Mucosa of descending colon (tissue), 3 donors: ENCODE measurements around the gene CERS6. TPM values are rescaled to one million over a fixed set of nuclear protein-coding genes. Genes with fewer than 3 reads are reported as not detected.

ENCODE experiments used
- ATAC-seq: fragments of 200-7000 bp; cut with Tn5 transposase; one replicate; pipeline ENCODE4 v1.9.1; 2020; ENCODE audit warnings: mild to moderate bottlenecking, moderate library complexity
- DNase-seq, 3 donors: peaks; one replicate each; pipeline ENCODE4 v3.0.0-alpha.2; 2020
- H3K36me3 ChIP-seq: fragments of 200-600 bp; one replicate; pipeline ENCODE4 v1.8.0; 2021; ENCODE audit warnings: low read depth, mild to moderate bottlenecking
- H3K4me1 ChIP-seq: fragments of 200-600 bp; one replicate; pipeline ENCODE4 v1.8.0; 2021; ENCODE audit warnings: low read depth, mild to moderate bottlenecking
- H3K4me3 ChIP-seq: fragments of 200-600 bp; one replicate; pipeline ENCODE4 v1.8.0; 2021; ENCODE audit warnings: mild to moderate bottlenecking
- H3K9me3 ChIP-seq: fragments of 200-600 bp; one replicate; pipeline ENCODE4 v1.8.0; 2021; ENCODE audit warnings: mild to moderate bottlenecking
- intact Hi-C, 2 donors: fragments of 100-400 bp; cut with DNase I in 1 of 2; cut with micrococcal nuclease in 1 of 2; formaldehyde crosslinking; loops; one replicate each; pipeline versions ENCODE4 v1.11.0 to v1.11.1; 2022; cut with DNase I, micrococcal nuclease
- total RNA-seq, 3 donors: library from RNA; stranded (reverse); fragmentation: NEBNext Ultra II Directional in 2 of 3; extraction: Animal tissue kit (Norgen Biotek cat#: 25700) in 2 of 3; gene quantifications; one replicate each; pipeline versions ENCODE4 v1.2.1 to v1.2.4, GENCODE V29; 2021 to 2023
- TF ChIP-seq, protein P1 (sequence below): fragments of 200-600 bp; IDR thresholded peaks from one replicate; pipeline ENCODE4 v1.8.0; 2022; ENCODE audit warnings: antibody characterized with exemption, mild to moderate bottlenecking
- donor health status: DM: no; HTN: no; CAD: no; lungs with moderate emphysema.
- donor health status: DM: no; HTN: no; CAD: no.
- donor health status: DM: no; HTN: yes; CAD: no.

The CERS6 gene
- total RNA-seq, 3 donors from 2014 or later: 27.4 to 67.2 (median 65.0) TPM

DNA sequence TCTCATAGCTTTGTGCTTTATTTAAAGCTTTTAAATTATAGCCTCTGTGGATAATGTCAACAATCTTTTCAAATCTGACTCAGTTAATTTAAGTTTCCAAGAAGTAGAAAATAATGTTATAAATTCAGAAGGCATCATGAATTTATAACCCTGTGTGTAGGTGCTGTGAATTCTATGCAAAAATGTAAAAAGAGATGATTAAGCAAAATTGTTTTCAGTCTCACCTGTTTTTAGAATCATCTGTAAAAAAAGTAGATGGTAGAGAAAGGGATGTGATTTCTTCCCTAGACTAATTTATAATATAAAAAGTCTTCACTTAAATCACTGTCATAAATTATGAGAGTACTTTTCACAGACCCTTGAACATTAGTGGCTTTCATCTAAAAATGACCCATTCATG is 260.8 kb downstream of the CERS6 start:
- Histone ChIP-seq H3K9me3 (no peaks in the 10 kb centered on the region), H3K4me1 (no peaks in the 10 kb centered on the region), H3K36me3 (no peaks in the 10 kb centered on the region), H3K4me3 (no peak overlapping the region)
- TF ChIP-seq, protein P1, sequence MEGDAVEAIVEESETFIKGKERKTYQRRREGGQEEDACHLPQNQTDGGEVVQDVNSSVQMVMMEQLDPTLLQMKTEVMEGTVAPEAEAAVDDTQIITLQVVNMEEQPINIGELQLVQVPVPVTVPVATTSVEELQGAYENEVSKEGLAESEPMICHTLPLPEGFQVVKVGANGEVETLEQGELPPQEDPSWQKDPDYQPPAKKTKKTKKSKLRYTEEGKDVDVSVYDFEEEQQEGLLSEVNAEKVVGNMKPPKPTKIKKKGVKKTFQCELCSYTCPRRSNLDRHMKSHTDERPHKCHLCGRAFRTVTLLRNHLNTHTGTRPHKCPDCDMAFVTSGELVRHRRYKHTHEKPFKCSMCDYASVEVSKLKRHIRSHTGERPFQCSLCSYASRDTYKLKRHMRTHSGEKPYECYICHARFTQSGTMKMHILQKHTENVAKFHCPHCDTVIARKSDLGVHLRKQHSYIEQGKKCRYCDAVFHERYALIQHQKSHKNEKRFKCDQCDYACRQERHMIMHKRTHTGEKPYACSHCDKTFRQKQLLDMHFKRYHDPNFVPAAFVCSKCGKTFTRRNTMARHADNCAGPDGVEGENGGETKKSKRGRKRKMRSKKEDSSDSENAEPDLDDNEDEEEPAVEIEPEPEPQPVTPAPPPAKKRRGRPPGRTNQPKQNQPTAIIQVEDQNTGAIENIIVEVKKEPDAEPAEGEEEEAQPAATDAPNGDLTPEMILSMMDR: no peak
- DNase-seq (no peak), ATAC-seq (no peak)
- intact Hi-C loops: no loop called here

DNA sequence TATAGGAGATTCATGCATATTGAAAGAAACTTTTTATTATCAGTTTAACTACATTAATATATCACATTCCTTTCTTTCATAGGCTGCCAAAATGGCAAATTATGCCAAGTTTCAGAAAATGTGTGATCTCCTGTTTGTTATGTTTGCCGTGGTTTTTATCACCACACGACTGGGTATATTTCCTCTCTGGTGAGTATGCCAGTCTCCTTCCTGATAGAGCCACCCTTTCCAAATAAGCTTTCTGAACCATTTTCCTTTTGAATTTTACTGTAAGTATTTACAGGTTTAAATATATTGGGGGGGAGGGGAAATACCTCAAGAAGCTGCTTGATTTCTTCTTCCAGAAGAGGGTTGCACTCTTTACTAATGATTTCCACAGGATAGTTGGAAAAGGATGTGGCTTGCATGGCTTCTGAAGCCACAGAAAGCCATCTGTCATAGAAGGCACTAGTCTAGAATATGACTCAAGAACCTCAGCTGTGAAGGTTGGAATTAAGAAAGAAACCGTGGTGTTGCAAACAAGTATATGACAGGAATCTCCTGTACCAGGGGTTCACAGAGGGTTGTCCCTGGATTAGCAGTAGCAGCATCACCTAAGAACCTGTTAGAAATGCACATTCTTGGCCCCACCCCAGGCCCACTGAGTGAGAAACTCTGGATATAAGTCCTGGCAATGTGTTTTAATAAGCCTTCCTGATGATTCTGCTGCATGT is 261.9 kb downstream of the CERS6 start:
- intact Hi-C loops: no loop called here
- H3K4me3 ChIP-seq: no peak overlapping the region
- H3K36me3 ChIP-seq: no peaks in the 10 kb centered on the region
- DNase-seq (no peak), ATAC-seq (no peak)
- no peaks in the 10 kb centered on the region for H3K9me3 ChIP-seq
- no peaks in the 10 kb centered on the region for H3K4me1 ChIP-seq
- TF ChIP-seq, protein P1: no peak

DNA sequence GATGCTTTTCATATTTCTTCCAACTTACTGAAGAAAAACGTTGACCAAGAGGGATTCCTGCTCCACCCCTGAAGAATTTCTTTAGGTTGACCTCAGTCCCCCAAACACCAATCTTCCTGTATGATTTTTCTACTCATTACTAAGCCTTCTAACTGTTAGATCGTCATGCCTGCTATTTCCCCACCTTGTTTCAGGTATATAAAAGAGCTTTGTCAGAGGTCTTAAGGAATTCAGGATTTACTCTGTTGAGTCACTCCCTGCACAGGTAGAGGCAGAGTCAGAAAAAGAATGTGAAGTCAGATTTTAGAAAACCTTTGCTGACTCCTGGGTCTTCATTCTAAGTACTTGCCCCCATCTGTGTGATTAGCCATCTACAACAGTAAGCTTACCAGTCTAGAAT is 262.6 kb downstream of the CERS6 start:
- H3K9me3 ChIP-seq: no peaks in the 10 kb centered on the region
- ATAC-seq (no peak), DNase-seq (no peak)
- intact Hi-C loops: no loop called here
- H3K36me3 ChIP-seq: no peaks in the 10 kb centered on the region
- no peaks in the 10 kb centered on the region for H3K4me1 ChIP-seq
- TF ChIP-seq, protein P1: no peak
- no peak overlapping the region for H3K4me3 ChIP-seq

GRCh38 chr2:168719446-168719845 is 263.4 kb downstream of the CERS6 start:
- TF ChIP-seq, protein P1: no peak
- DNase-seq (no peak), ATAC-seq (no peak)
- no peak overlapping the region for H3K4me3 ChIP-seq
- no peaks in the 10 kb centered on the region for H3K4me1 ChIP-seq
- H3K36me3 ChIP-seq: no peaks in the 10 kb centered on the region
- intact Hi-C loops: no loop called here
- no peaks in the 10 kb centered on the region for H3K9me3 ChIP-seq

DNA sequence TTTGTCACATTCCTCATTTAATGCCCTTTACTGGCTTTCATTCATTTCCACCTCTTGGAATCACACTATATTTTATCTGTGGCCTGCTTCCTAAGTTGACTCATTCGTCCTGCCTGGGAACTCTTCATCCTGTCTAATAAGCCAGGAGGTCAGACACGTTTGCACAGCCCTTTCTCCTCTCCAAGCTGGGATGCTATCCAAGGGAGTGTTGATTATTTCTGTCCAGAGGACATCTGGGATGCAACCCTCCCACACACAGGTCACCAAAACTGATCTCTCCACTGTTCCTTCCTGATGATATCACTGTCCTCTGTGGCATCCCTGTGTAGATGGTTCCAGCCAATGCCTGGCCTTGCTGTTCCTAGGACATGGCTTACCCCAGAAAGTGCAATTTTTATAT is 266.5 kb downstream of the CERS6 start:
- DNase-seq (no peak), ATAC-seq (no peak)
- Histone ChIP-seq H3K4me3 (no peak overlapping the region), H3K9me3 (no peaks in the 10 kb centered on the region), H3K4me1 (no peaks in the 10 kb centered on the region), H3K36me3 (no peaks in the 10 kb centered on the region)
- TF ChIP-seq, protein P1: no peak
- intact Hi-C loops: no loop called here
